Kidney (tissue), 14 donors: ENCODE measurements around the gene LRRC45. TPM values are rescaled to one million over a fixed set of nuclear protein-coding genes. Genes with fewer than 3 reads are reported as not detected.

Experiments
- DNase-seq, 5 donors: peaks; one replicate each; pipeline ENCODE4 v3.0.0-alpha.2; 2013 to 2020
- FAIRE-seq: peaks from 2 replicates; lab custom pipeline; 2012; peaks lifted over from hg19 to GRCh38; lab: Jason Lieb, UNC
- H3K27ac ChIP-seq, 2 donors: one replicate each; pipeline ENCODE4 v1.7.0; 2013; ENCODE audit warnings: low read depth in 2 of 2, low read length in 2 of 2, inconsistent platforms in 1 of 2
- H3K27me3 ChIP-seq: one replicate; pipeline ENCODE4 v1.7.1; 2013; ENCODE audit warnings: low read length, inconsistent platforms; ENCODE audit not compliant: control insufficient read depth, insufficient read depth
- H3K36me3 ChIP-seq, 3 donors: one replicate each; pipeline versions ENCODE4 v1.7.0 to v1.7.1; 2013; ENCODE audit warnings: low read length in 3 of 3, control low read depth in 1 of 3, inconsistent platforms in 1 of 3; ENCODE audit not compliant: insufficient read depth in 3 of 3, control insufficient read depth in 2 of 3
- H3K4me1 ChIP-seq, 3 donors: one replicate each; pipeline versions ENCODE4 v1.7.0 to v1.7.1; 2013; ENCODE audit warnings: low read length in 3 of 3, inconsistent platforms in 1 of 3, low read depth in 1 of 3; ENCODE audit not compliant: control insufficient read depth in 2 of 3, insufficient read depth in 2 of 3
- H3K4me3 ChIP-seq, 3 donors: one replicate each; pipeline versions ENCODE4 v1.7.0 to v1.8.1; 2013; ENCODE audit warnings: low read length in 3 of 3, control low read depth in 1 of 3, inconsistent platforms in 1 of 3
- H3K9ac ChIP-seq, 3 donors: one replicate each; pipeline versions ENCODE4 v1.7.0 to v1.7.1; 2013; ENCODE audit warnings: low read length in 3 of 3, control low read depth in 1 of 3, inconsistent platforms in 1 of 3
- H3K9me3 ChIP-seq, 3 donors: one replicate each; pipeline versions ENCODE4 v1.7.0 to v1.7.1; 2013; ENCODE audit warnings: low read length in 3 of 3, control low read depth in 1 of 3, inconsistent platforms in 1 of 3; ENCODE audit not compliant: control insufficient read depth in 2 of 3, insufficient read depth in 1 of 3
- intact Hi-C: fragments of 100-400 bp; cut with DNase I; formaldehyde crosslinking; loops from one replicate; pipeline ENCODE4 v1.11.1; 2022
- polyA plus RNA-seq: library from polyadenylated mRNA; stranded (reverse); fragments of 350-450 nt; fragmentation: Illumina TruSeq; extraction: RNeasy Lipid Tissue Mini Kit (QIAGEN cat#74804); gene quantifications from one replicate; pipeline ENCODE4 v1.2.3, GENCODE V29; 2014; ENCODE audit warnings: low read depth, low replicate concordance; ENCODE audit not compliant: insufficient read depth
- total RNA-seq: library from RNA; stranded (reverse); fragmentation: NEBNext Ultra II Directional; extraction: Animal tissue kit (Norgen Biotek cat#: 25700); gene quantifications from one replicate; pipeline ENCODE4 v1.2.1, GENCODE V29; 2021
- TF ChIP-seq, protein P1 (sequence below): IDR thresholded peaks from 3 replicates; pipeline ENCODE4 v1.5.1; 2012; ENCODE audit warnings: mild to moderate bottlenecking, moderate library complexity, borderline replicate concordance; ENCODE audit not compliant: insufficient read depth; ENCODE audit errors: extremely low read depth
- donor health status: control.
- donor health status: control.
- donor health status: control.
- donor health status: control.
- donor health status: control.
- donor health status: DM: yes; HTN: yes; CAD: no.
- donor health status: Normal renal cell carcinoma (clear cell type).

Gene LRRC45
- total and polyA plus RNA-seq, 2 donors from 2014 or later = 9.9 TPM

DNA sequence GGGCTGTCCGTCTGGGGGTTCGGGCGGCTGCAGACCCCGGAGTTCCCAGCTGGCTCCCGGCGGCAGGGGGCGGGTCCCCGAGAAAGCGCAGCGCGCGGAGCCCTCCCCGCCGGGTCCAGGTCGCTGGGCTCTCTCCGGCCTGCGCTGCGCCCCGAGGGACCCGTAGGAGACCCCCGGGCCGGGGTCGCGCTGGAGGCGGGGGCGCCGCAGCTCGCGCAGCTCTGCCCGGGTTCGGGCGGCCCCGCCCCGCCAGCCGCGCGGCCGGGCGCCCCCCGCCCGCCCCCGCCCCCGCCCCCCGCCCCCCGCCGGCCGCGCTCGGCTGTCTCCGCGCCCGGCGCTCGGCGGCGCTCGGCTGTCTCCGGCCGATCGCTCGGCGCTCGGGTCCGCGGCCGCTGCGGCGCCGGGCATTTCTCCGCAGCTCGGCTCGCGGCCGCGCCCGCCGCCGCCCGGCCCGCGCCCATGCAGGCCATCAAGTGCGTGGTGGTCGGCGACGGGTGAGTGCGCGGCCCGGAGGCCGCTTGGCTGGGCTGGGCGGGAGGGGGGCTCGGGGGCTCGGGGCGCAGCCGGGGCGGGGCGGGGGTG, 8.3 kb downstream of the LRRC45 start, which contains the start of gene RAC3:
Gene RAC3 (plus strand): TSS at position 376 of the 582 bp plus-strand sequence. CDS start 84 bp downstream, at position 460.
- peaks cover 0 to 21% (median 0%) of the 10 kb centered on the region in 3 donors for H3K4me1 ChIP-seq
- no peaks in the 10 kb centered on the region for H3K9me3 ChIP-seq
- H3K4me3 ChIP-seq = peak within 1 kb of the TSS in 1 of 3 donors; percentile 41
- H3K36me3 ChIP-seq = peaks cover 0 to 7% (median 0%) of the 10 kb centered on the region in 3 donors
- DNase-seq (peak in 1 of 5 donors; percentile 71), FAIRE-seq (no peak)
- intact Hi-C loops = loop anchor here (10.0 kb wide), 1 partner anchor 123 kb away; no protein-coding TSS in a partner anchor
- H3K27ac ChIP-seq = no peak within 1 kb of the TSS
- H3K27me3 ChIP-seq = no peaks in the 10 kb centered on the region
- H3K9ac ChIP-seq = peak within 1 kb of the TSS in 1 of 3 donors; percentile 12
- TF ChIP-seq, protein P1, sequence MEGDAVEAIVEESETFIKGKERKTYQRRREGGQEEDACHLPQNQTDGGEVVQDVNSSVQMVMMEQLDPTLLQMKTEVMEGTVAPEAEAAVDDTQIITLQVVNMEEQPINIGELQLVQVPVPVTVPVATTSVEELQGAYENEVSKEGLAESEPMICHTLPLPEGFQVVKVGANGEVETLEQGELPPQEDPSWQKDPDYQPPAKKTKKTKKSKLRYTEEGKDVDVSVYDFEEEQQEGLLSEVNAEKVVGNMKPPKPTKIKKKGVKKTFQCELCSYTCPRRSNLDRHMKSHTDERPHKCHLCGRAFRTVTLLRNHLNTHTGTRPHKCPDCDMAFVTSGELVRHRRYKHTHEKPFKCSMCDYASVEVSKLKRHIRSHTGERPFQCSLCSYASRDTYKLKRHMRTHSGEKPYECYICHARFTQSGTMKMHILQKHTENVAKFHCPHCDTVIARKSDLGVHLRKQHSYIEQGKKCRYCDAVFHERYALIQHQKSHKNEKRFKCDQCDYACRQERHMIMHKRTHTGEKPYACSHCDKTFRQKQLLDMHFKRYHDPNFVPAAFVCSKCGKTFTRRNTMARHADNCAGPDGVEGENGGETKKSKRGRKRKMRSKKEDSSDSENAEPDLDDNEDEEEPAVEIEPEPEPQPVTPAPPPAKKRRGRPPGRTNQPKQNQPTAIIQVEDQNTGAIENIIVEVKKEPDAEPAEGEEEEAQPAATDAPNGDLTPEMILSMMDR = no peak

GRCh38 chr17:82031885-82032627, 9.0 kb downstream of the LRRC45 start:
- Histone ChIP-seq H3K27me3 (no peaks in the 10 kb centered on the region), H3K9ac (peak overlapping the region in 1 of 3 donors; percentile 12), H3K36me3 (peaks cover 0 to 7% (median 0%) of the 10 kb centered on the region in 3 donors), H3K4me1 (peaks cover 0 to 24% (median 0%) of the 10 kb centered on the region in 3 donors), H3K27ac (no peak overlapping the region), H3K9me3 (no peaks in the 10 kb centered on the region), H3K4me3 (no peak overlapping the region)
- intact Hi-C loops = loop anchor here (10.0 kb wide), 1 partner anchor 123 kb away; no protein-coding TSS in a partner anchor
- DNase-seq (peak in 2 of 5 donors; percentile 54 to 81), FAIRE-seq (no peak)
- TF ChIP-seq, protein P1 = no peak

GRCh38 chr17:82033359-82034085, 10.4 kb downstream of the LRRC45 start:
- no peak overlapping the region for H3K9ac ChIP-seq
- H3K4me3 ChIP-seq = no peak overlapping the region
- FAIRE-seq (no peak), DNase-seq (no peak)
- H3K27ac ChIP-seq = no peak overlapping the region
- H3K4me1 ChIP-seq = peaks cover 3 to 27% (median 5%) of the 10 kb centered on the region in 3 donors
- peaks cover 0 to 7% (median 0%) of the 10 kb centered on the region in 3 donors for H3K36me3 ChIP-seq
- no peaks in the 10 kb centered on the region for H3K27me3 ChIP-seq
- TF ChIP-seq, protein P1 = no peak
- intact Hi-C loops = loop anchor here (10.0 kb wide), 1 partner anchor 121 kb away; no protein-coding TSS in a partner anchor
- H3K9me3 ChIP-seq = no peaks in the 10 kb centered on the region
